PFSK-1 (cell line): ENCODE data around the gene POU2AF1.

Experiments used
- FOXP2 ChIP-seq: optimal IDR thresholded peaks from 2 replicates; pipeline ENCODE3; 2011; ENCODE audit warnings: borderline replicate concordance, control low read depth, inconsistent platforms; ENCODE audit not compliant: insufficient read depth; ENCODE audit errors: extremely low read length, extremely low read depth
- POLR2AphosphoS5 ChIP-seq: IDR thresholded peaks from 2 replicates; pipeline ENCODE4 v1.6.1; 2012; ENCODE audit warnings: low read depth, mild to moderate bottlenecking, control low read depth, low read length, moderate library complexity
- REST ChIP-seq, 2 experiments: IDR thresholded peaks; 2 replicates each; pipeline versions ENCODE4 v1.6.1 to v1.8.0; 2011 to 2012; ENCODE audit warnings: low read depth in 2 of 2, low read length in 2 of 2, control low read depth in 1 of 2, inconsistent platforms in 1 of 2, mild to moderate bottlenecking in 1 of 2, moderate library complexity in 1 of 2; ENCODE audit not compliant: insufficient read depth in 1 of 2
- SIN3A ChIP-seq: IDR thresholded peaks from 2 replicates; pipeline ENCODE4 v1.6.1; 2012; ENCODE audit warnings: mild to moderate bottlenecking, low read length, moderate library complexity, borderline replicate concordance; ENCODE audit not compliant: insufficient read depth
- TAF1 ChIP-seq: IDR thresholded peaks from 2 replicates; pipeline ENCODE4 v1.6.1; 2012; ENCODE audit warnings: low read length, control low read depth, borderline replicate concordance; ENCODE audit not compliant: insufficient read depth

GRCh38 chr11:111305162-111305802 is 73.8 kb downstream of the POU2AF1 start:
- TF ChIP-seq FOXP2 (no peak), POLR2AphosphoS5 (no peak), SIN3A (no peak), REST (IDR thresholded peaks at IDR 0.05; ENCODE audit: insufficient read depth in 1 of 2, low read depth in 2 of 2, low read length in 2 of 2) (no peak), TAF1 (no peak)
